Measurements from ENCODE around the gene MLLT1. TPM values are rescaled to one million over a fixed set of nuclear protein-coding genes. Genes with fewer than 3 reads are reported as not detected.

MLLT1 gene
- total RNA-seq, 1 experiment from 2014 or later: 55.0 TPM

DNA sequence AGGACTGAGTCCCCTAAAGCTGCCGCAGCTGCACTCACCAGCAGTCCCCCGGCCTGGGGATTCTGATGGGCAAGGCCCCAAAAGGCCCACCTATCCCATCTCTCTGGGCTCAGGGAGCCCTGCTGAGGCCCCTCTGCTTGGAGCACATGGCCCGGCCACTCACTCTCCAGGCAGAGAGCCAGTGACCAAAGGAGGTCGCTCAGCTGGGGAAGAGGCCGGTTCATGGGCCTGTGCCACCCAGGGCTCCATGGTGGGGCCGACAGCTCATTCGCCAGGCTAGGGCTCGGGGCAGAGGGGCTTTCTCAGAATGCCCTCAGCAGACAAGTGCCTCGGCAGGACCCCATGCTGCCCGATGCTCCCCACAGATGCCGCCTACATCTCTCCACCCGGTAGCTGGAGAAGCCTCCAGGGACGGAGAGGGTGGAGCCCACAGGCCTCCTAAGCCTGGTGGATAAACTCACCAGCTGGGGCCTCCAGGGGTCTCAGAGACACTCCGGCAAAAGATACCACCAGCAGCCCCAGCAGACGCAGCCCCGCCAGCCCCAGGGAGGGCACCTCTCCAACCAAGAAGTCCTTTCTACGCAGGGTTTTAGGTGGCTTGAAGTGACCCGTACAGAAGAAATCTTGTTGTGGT lies 54.4 kb downstream of the MLLT1 start:
- Histone ChIP-seq H3K9me2 (ENCODE audit: insufficient read depth) (no peaks in the 10 kb centered on the region), H3K27me3 (ENCODE audit: insufficient read depth, low read length) (no peaks in the 10 kb centered on the region), H4K20me1 (ENCODE audit: insufficient read depth) (no peaks in the 10 kb centered on the region), H3K9me3 (ENCODE audit: control insufficient read depth in 1 of 2, insufficient read depth in 1 of 2, low read depth in 1 of 2, low read length in 2 of 2) (no peaks in the 10 kb centered on the region), H3K36me3 (ENCODE audit: control insufficient read depth in 1 of 2, insufficient read depth in 2 of 2, low read length in 2 of 2) (peaks cover 0 to 2% of the 10 kb centered on the region in 2 experiments; a peak in 2 of 4 replicates), H3K27ac (ENCODE audit: low read depth, low read length) (no peak overlapping the region), H3K79me2 (ENCODE audit: insufficient read depth, low read length) (no peaks in the 10 kb centered on the region; the same call in 1 of the 2 replicates), H2AFZ (ENCODE audit: low read depth, low read length, poor library complexity, severe bottlenecking) (no peak overlapping the region), H3K4me1 (ENCODE audit: control insufficient read depth in 1 of 2, insufficient read depth in 2 of 2, low read length in 2 of 2) (peaks cover 0 to 4% of the 10 kb centered on the region in 2 experiments; a peak in 2 of 4 replicates), H3K9ac (ENCODE audit: low read length) (no peak overlapping the region), H3K4me3 (replicated peaks in 1 of 2; ENCODE audit: low read depth in 1 of 2, low read length in 2 of 2) (no peak overlapping the region), H3K4me2 (ENCODE audit: low read length) (no peak overlapping the region)
- TF ChIP-seq, protein P1, sequence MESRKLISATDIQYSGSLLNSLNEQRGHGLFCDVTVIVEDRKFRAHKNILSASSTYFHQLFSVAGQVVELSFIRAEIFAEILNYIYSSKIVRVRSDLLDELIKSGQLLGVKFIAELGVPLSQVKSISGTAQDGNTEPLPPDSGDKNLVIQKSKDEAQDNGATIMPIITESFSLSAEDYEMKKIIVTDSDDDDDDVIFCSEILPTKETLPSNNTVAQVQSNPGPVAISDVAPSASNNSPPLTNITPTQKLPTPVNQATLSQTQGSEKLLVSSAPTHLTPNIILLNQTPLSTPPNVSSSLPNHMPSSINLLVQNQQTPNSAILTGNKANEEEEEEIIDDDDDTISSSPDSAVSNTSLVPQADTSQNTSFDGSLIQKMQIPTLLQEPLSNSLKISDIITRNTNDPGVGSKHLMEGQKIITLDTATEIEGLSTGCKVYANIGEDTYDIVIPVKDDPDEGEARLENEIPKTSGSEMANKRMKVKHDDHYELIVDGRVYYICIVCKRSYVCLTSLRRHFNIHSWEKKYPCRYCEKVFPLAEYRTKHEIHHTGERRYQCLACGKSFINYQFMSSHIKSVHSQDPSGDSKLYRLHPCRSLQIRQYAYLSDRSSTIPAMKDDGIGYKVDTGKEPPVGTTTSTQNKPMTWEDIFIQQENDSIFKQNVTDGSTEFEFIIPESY (IDR thresholded peaks at IDR 0.05; ENCODE audit: extremely low read depth, insufficient replicate concordance, low read length): no peak
- no peak for TF ChIP-seq TCF7L2 (IDR thresholded peaks at IDR 0.05; ENCODE audit: borderline replicate concordance, extremely low read depth, insufficient read depth, insufficient read length)
- TF ChIP-seq SP1 (IDR thresholded peaks at IDR 0.05; ENCODE audit: low read depth): no peak
- no peak for TF ChIP-seq FOSL1 (IDR thresholded peaks at IDR 0.05; ENCODE audit: low read depth)
- TF ChIP-seq YY1 (IDR thresholded peaks at IDR 0.05; ENCODE audit: extremely low read depth, insufficient replicate concordance, low read depth, low read length): no peak
- no peak for TF ChIP-seq EZH2phosphoT487 (IDR thresholded peaks at IDR 0.05; ENCODE audit: borderline replicate concordance)
- no peak for TF ChIP-seq ZNF274 (IDR thresholded peaks at IDR 0.05; ENCODE audit: low read depth, low read length)
- TF ChIP-seq CBX3 (IDR thresholded peaks at IDR 0.05; ENCODE audit: low read depth): no peak
- TF ChIP-seq, protein P2, sequence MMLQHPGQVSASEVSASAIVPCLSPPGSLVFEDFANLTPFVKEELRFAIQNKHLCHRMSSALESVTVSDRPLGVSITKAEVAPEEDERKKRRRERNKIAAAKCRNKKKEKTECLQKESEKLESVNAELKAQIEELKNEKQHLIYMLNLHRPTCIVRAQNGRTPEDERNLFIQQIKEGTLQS (IDR thresholded peaks at IDR 0.05): no peak
- TF ChIP-seq POLR2A (IDR thresholded peaks at IDR 0.05; ENCODE audit: borderline replicate concordance, extremely low read depth, insufficient read depth, insufficient read length): no peak
- TF ChIP-seq CEBPB (IDR thresholded peaks at IDR 0.05; ENCODE audit: low read depth): no peak
- no peak for TF ChIP-seq JUND (IDR thresholded peaks at IDR 0.05)
- TF ChIP-seq, protein P3, sequence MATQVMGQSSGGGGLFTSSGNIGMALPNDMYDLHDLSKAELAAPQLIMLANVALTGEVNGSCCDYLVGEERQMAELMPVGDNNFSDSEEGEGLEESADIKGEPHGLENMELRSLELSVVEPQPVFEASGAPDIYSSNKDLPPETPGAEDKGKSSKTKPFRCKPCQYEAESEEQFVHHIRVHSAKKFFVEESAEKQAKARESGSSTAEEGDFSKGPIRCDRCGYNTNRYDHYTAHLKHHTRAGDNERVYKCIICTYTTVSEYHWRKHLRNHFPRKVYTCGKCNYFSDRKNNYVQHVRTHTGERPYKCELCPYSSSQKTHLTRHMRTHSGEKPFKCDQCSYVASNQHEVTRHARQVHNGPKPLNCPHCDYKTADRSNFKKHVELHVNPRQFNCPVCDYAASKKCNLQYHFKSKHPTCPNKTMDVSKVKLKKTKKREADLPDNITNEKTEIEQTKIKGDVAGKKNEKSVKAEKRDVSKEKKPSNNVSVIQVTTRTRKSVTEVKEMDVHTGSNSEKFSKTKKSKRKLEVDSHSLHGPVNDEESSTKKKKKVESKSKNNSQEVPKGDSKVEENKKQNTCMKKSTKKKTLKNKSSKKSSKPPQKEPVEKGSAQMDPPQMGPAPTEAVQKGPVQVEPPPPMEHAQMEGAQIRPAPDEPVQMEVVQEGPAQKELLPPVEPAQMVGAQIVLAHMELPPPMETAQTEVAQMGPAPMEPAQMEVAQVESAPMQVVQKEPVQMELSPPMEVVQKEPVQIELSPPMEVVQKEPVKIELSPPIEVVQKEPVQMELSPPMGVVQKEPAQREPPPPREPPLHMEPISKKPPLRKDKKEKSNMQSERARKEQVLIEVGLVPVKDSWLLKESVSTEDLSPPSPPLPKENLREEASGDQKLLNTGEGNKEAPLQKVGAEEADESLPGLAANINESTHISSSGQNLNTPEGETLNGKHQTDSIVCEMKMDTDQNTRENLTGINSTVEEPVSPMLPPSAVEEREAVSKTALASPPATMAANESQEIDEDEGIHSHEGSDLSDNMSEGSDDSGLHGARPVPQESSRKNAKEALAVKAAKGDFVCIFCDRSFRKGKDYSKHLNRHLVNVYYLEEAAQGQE (IDR thresholded peaks at IDR 0.05; ENCODE audit: low read depth): no peak
- DNase-seq (ENCODE audit: low read depth, low spot score) (no peak), ATAC-seq (no peak)
- POLR2A ChIA-PET: no interaction called here
- RAD21 ChIA-PET (ENCODE audit: low non-redundant PET in 1 of 2, low total read pairs in 2 of 2, uncharacterized antibody in 2 of 2, unreplicated experiment in 2 of 2): no interaction called here
- intact Hi-C loops (cut with micrococcal nuclease): no loop called here
- CTCF ChIA-PET: no interaction called here
- no TSS peak for BruUV-seq (replicated peaks)
